PC-9 (cell line): ENCODE measurements around the gene GSTA3. TPM values are rescaled to one million over a fixed set of nuclear protein-coding genes. Genes with fewer than 3 reads are reported as not detected.
"Not testable (repeated sequence)": the region's sequence is repeated elsewhere in the genome, so short reads cannot be mapped to it uniquely, and the experiment has no call there.

Experiments
- BruUV-seq: library from RNA; stranded (reverse); fragments of 400-500 nt; replicated peaks from 2 replicates; lab custom pipeline; 2021; lab: Mats Ljungman, UMichigan
- CTCF ChIA-PET: fragments of 300-600 bp; sonication (Branson Sonifier 250); formaldehyde crosslinking; loops from one replicate; lab custom pipeline; 2022; ENCODE audit warnings: antibody characterized with exemption; lab: Charles Lee
- POLR2A ChIA-PET: fragments of 300-600 bp; sonication (Branson Sonifier 250); formaldehyde crosslinking; loops from one replicate; lab custom pipeline; 2022; ENCODE audit warnings: antibody characterized with exemption; ENCODE audit not compliant: unreplicated experiment; lab: Charles Lee
- DNase-seq, 2 experiments: peaks; one replicate each; pipeline versions ENCODE4 v3.0.0 to v3.0.0-alpha.2; 2015 to 2022; ENCODE audit warnings: mixed read lengths in 1 of 2
- H2AFZ ChIP-seq: fragments of 200-600 bp; sonication (generic); 2 replicates; pipeline ENCODE4 v1.8.1; 2017; ENCODE audit warnings: antibody characterized with exemption
- H3F3A ChIP-seq: fragments of 200-600 bp; sonication (generic); 2 replicates; pipeline ENCODE4 v1.8.1; 2017; ENCODE audit warnings: antibody characterized with exemption, mild to moderate bottlenecking, low read depth; ENCODE audit not compliant: insufficient read depth
- H3K27ac ChIP-seq: fragments of 200-600 bp; sonication (generic); 2 replicates; pipeline ENCODE4 v1.6.1; 2016; ENCODE audit warnings: mixed run types
- H3K27me3 ChIP-seq: fragments of 200-600 bp; sonication (generic); 2 replicates; pipeline ENCODE4 v1.6.1; 2016; ENCODE audit warnings: low read depth, mixed run types; ENCODE audit not compliant: insufficient read depth
- H3K36me3 ChIP-seq: fragments of 200-600 bp; sonication (generic); 2 replicates; pipeline ENCODE4 v1.6.1; 2016; ENCODE audit warnings: low read depth, mixed run types
- H3K4me1 ChIP-seq: fragments of 200-600 bp; sonication (generic); replicated peaks from 2 replicates; pipeline ENCODE4 v1.6.1; 2016; ENCODE audit warnings: mixed run types; ENCODE audit not compliant: insufficient read depth
- H3K4me2 ChIP-seq: fragments of 200-600 bp; sonication (generic); 2 replicates; pipeline ENCODE4 v1.6.1; 2017; ENCODE audit warnings: mixed run types
- H3K4me3 ChIP-seq: fragments of 200-600 bp; sonication (generic); 2 replicates; pipeline ENCODE4 v1.6.1; 2016; ENCODE audit warnings: mixed run types
- H3K79me2 ChIP-seq: fragments of 200-600 bp; sonication (generic); 2 replicates; pipeline ENCODE4 v1.6.1; 2017; ENCODE audit warnings: low read depth, mixed run types
- H3K9me2 ChIP-seq: fragments of 200-600 bp; sonication (generic); 2 replicates; pipeline ENCODE4 v1.8.1; 2017; ENCODE audit warnings: mild to moderate bottlenecking; ENCODE audit not compliant: insufficient read depth
- H3K9me3 ChIP-seq: fragments of 200-600 bp; sonication (generic); 2 replicates; pipeline ENCODE4 v1.8.1; 2016; ENCODE audit warnings: low read depth; ENCODE audit not compliant: insufficient read depth
- H4K20me1 ChIP-seq: fragments of 200-600 bp; sonication (generic); 2 replicates; pipeline ENCODE4 v1.8.1; 2017; ENCODE audit not compliant: insufficient read depth
- EZH2 ChIP-seq: fragments of 200-600 bp; sonication (generic); IDR thresholded peaks from 2 replicates; pipeline ENCODE4 v1.8.0; 2017; ENCODE audit warnings: antibody characterized with exemption, low read depth
- intact Hi-C: fragments of 100-400 bp; cut with micrococcal nuclease; formaldehyde crosslinking; loops from one replicate; pipeline ENCODE4 v1.10.0; 2022; ENCODE audit not compliant: unreplicated experiment
- total RNA-seq: library from RNA; stranded (reverse); gene quantifications from 2 replicates; pipeline ENCODE4 v1.2.3, GENCODE V29; 2021
- TF ChIP-seq, protein P1 (sequence below): fragments of 200-600 bp; sonication (generic); conservative IDR thresholded peaks from 2 replicates; pipeline ENCODE4 v1.6.1; 2017; ENCODE audit warnings: mixed run types, antibody characterized with exemption, mild to moderate bottlenecking, moderate library complexity

The GSTA3 gene
- total RNA-seq, 1 experiment from 2014 or later: not detected

DNA sequence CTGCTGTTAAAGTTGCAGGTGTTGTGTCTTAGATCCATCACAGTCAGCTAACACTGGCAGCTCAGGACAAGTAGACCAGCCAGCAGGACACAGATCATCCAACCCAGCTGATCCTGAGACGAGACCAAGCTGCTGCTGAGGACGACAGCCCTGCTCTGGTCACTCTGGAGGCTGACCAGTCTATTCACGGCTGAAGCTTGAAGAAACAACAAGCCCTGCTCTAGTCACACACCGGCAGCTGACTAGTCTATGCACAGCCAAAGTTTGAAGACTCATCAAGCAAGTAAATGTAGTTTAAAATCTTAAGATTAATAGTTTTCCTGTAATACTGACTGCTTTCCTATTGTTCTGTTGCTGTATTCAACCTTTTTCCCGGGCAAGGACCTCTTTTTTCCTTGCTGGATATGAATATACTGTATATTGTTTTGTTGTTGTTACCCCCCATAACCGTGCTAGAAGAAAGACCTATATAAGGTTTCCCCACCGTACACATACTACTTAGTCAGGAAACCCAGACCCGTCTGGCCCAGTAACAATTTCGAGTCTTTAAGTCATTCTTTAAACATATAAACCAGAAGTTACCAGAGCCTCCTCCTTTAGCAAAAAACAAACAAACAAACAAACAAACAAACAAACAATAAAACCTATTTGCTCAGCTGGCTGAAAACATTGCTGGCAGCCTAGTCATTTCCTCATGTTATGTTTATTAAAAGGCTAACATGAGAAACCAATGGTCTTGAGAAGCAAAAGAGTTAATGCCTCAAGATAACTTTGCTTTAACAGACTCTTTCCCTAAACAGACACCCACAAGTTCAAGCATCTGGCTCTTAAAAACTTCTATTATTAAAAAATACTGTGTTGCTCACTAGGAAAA, 16.7 kb upstream of the GSTA3 start:
- intact Hi-C loops: no loop called here
- H3K9me2 ChIP-seq: no peaks in the 10 kb centered on the region
- no peak for DNase-seq

DNA sequence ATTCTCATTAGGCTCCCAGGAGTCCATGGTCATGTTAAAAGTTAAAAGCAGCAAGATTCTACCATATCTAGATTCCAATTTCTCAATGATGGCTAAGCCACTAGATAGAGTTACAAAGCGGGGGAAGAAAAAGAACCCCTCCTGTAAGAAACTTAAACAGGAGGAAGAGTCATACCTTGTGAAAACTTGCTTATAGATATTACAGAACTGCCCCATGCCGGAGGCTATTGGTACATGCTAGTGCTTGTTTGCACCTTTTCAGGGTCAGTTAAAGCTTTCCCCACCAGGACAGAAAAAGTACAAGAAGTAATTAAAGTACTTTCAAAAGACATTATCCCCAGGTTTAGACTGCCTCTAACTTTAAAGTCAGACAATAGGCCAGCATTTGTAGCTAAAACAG, 15.5 kb upstream of the GSTA3 start:
- BruUV-seq: no TSS peak
- Histone ChIP-seq H3K36me3 (no peaks in the 10 kb centered on the region), H3K27me3 (no peaks in the 10 kb centered on the region), H3K4me3 (no peak overlapping the region), H3K4me2 (no peak overlapping the region), H3K27ac (no peak overlapping the region), H3K79me2 (no peaks in the 10 kb centered on the region), H3F3A (peaks cover 10% of the 10 kb centered on the region; the same call in 1 of the 2 replicates), H3K4me1 (peaks cover 32% of the 10 kb centered on the region), H3K9me2 (no peaks in the 10 kb centered on the region), H4K20me1 (peaks cover 3% of the 10 kb centered on the region; the same call in 1 of the 2 replicates), H2AFZ (no peak overlapping the region), H3K9me3 (peaks cover 2% of the 10 kb centered on the region; the same call in 1 of the 2 replicates)
- no peak for DNase-seq
- TF ChIP-seq, protein P1, sequence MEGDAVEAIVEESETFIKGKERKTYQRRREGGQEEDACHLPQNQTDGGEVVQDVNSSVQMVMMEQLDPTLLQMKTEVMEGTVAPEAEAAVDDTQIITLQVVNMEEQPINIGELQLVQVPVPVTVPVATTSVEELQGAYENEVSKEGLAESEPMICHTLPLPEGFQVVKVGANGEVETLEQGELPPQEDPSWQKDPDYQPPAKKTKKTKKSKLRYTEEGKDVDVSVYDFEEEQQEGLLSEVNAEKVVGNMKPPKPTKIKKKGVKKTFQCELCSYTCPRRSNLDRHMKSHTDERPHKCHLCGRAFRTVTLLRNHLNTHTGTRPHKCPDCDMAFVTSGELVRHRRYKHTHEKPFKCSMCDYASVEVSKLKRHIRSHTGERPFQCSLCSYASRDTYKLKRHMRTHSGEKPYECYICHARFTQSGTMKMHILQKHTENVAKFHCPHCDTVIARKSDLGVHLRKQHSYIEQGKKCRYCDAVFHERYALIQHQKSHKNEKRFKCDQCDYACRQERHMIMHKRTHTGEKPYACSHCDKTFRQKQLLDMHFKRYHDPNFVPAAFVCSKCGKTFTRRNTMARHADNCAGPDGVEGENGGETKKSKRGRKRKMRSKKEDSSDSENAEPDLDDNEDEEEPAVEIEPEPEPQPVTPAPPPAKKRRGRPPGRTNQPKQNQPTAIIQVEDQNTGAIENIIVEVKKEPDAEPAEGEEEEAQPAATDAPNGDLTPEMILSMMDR: no peak
- no peak for TF ChIP-seq EZH2
- ChIA-PET POLR2A (no interaction called here), CTCF (no interaction called here)
- intact Hi-C loops: no loop called here

More for the DNA sequence above, 16.7 kb upstream of the GSTA3 start:
- H3K4me2 ChIP-seq: no peak overlapping the region
- no peak overlapping the region for H3K27ac ChIP-seq
- ChIA-PET CTCF (no interaction called here), POLR2A (no interaction called here)
- peaks cover 8% of the 10 kb centered on the region; the same call in 1 of the 2 replicates for H3K9me3 ChIP-seq
- H2AFZ ChIP-seq: no peak overlapping the region
- H3F3A ChIP-seq: peaks cover 14% of the 10 kb centered on the region; the same call in 1 of the 2 replicates
- H3K79me2 ChIP-seq: no peaks in the 10 kb centered on the region
- no peaks in the 10 kb centered on the region for H4K20me1 ChIP-seq
- BruUV-seq: no TSS peak
- no peaks in the 10 kb centered on the region for H3K36me3 ChIP-seq
- no peak overlapping the region for H3K4me3 ChIP-seq
- TF ChIP-seq, protein P1: no peak
- TF ChIP-seq EZH2: no peak
- H3K4me1 ChIP-seq: peaks cover 33% of the 10 kb centered on the region
- no peaks in the 10 kb centered on the region for H3K27me3 ChIP-seq

DNA sequence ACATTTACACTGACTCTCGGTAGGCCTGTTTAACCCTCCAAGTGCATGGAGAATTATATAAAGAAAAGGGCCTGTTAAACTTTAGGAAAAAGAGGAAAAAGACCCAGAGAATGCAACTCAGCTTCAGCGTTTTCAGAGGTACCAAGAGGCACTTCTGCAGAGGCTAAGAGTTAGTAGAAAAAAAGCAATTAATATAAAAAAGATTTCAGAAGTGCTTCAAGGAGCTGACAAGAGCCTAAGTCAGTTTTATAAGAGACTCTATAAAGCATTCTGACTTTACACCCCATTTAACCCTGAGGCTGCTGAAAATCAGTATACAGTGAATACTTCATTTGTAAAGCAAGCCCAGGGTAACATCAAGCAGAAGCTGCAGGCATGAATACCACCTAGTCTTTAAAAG, 14.2 kb upstream of the GSTA3 start:
- H2AFZ ChIP-seq, H3K4me3 ChIP-seq, H3K9me2 ChIP-seq, intact Hi-C loops, H3K9me3 ChIP-seq, H3K79me2 ChIP-seq, H4K20me1 ChIP-seq, DNase-seq, H3K27ac ChIP-seq, POLR2A ChIA-PET, H3K27me3 ChIP-seq, H3K36me3 ChIP-seq, H3K4me2 ChIP-seq, CTCF ChIA-PET, BruUV-seq: not testable (repeated sequence)
- H3F3A ChIP-seq: peaks cover 14% of the 10 kb centered on the region
- peaks cover 32% of the 10 kb centered on the region for H3K4me1 ChIP-seq
